Measurements from ENCODE around the gene CYP4F8.
A peak's percentile ranks its signal among the peaks of the same experiment; 100 is the strongest.
"Not testable (repeated sequence)": the region's sequence is repeated elsewhere in the genome, so short reads cannot be mapped to it uniquely, and the experiment has no call there.

The CYP4F8 gene

DNA sequence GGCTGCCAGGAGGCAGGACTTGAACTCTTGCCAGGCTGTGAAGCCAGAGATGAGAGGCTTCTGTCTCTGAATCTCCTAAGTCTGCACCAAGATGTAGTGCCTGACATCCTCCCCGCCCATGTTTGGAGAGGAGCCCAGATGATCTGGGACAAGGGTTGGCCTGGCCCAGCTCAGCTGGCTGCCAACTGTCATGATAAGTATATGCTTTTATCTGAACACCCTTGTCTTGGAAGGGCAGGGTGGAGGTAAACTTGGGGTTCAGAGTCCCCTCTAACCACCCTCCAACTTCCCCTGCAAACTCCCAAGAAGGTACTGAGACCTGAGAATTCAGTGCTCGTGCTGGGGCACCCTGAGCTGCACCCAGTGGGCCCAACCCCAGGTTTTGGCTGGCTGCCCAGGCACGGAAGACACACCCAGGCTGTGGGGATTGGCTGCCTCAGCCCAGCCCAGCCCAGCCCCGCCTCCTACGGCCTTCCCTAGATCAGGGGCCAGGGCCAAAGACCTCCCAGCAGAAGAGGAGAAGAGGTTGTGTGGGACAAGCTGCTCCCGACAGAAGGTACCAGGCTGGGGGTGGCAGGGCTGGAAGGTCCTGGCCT lies 57.7 kb downstream of the CYP4F8 start, which contains the start of gene CYP4F12:
Gene CYP4F12 (plus strand): TSS at position 508 of the 596 bp plus-strand sequence. CDS start 443 bp downstream, outside the sequence.
- no peak for TF ChIP-seq CTCF (IDR thresholded peaks at IDR 0.05; ENCODE audit: insufficient read depth, low read depth, low read length, missing control alignments)
- peak; percentile 39 for DNase-seq (ENCODE audit: low read depth)
- peak within 1 kb of the TSS; percentile 1 for H3K4me3 ChIP-seq (ENCODE audit: low read length)

- no peak for TF ChIP-seq CTCF (IDR thresholded peaks at IDR 0.05; ENCODE audit: insufficient read depth, low read depth, low read length, missing control alignments)
- peak overlapping the region; percentile 1 for H3K4me3 ChIP-seq (ENCODE audit: low read length)
Measured at GRCh38 chr19:15673176-15673654, 58.2 kb downstream of the CYP4F8 start.

DNA sequence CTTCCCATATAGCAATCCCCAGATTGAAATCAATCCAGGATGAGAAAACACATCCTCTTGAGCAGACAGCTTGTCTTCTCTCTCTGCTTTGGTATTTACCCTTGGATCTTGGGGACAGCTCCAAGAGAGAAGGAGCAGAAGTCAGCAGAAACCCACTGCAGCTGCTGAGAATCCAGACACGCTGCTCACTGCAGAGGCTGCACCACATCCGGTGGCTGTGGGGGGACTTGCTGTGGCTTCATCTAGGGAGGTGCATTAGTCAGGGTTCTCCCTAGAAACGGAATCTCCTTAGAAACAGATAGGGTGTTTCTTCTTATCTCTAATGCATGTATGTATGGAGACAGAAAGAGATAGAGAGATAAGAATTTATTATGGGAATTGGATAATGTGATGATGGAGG lies 60.5 kb downstream of the CYP4F8 start:
- no peak overlapping the region for H3K4me3 ChIP-seq (ENCODE audit: low read length)
- no peak for TF ChIP-seq CTCF (IDR thresholded peaks at IDR 0.05; ENCODE audit: insufficient read depth, low read depth, low read length, missing control alignments)
- DNase-seq (ENCODE audit: low read depth) = no peak

More at GRCh38 chr19:15673176-15673654, 58.2 kb downstream of the CYP4F8 start:
- no peak for DNase-seq (ENCODE audit: low read depth)

- H3K4me3 ChIP-seq (ENCODE audit: low read length) = no peak overlapping the region
- TF ChIP-seq CTCF (IDR thresholded peaks at IDR 0.05; ENCODE audit: insufficient read depth, low read depth, low read length, missing control alignments) = no peak
- no peak for DNase-seq (ENCODE audit: low read depth)
Measured at GRCh38 chr19:15679089-15679488, 64.1 kb downstream of the CYP4F8 start.

GRCh38 chr19:15679865-15680264 lies 64.8 kb downstream of the CYP4F8 start:
- DNase-seq (ENCODE audit: low read depth); H3K4me3 ChIP-seq (ENCODE audit: low read length): not testable (repeated sequence)
